ENCODE results near the gene PSMD10.

GRCh38 chrX:108091878-108092291 lies 543 bp upstream of the PSMD10 start:
- TF ChIP-seq CTCF (IDR thresholded peaks at IDR 0.05; ENCODE audit: insufficient read depth, low read length) (no peak), REST (IDR thresholded peaks at IDR 0.05; ENCODE audit: insufficient replicate concordance, low read depth) (no peak), POLR2AphosphoS5 (IDR thresholded peaks at IDR 0.05; ENCODE audit: low read depth) (no peak), SPI1 (IDR thresholded peaks at IDR 0.05; ENCODE audit: borderline replicate concordance, low read depth) (no peak), GABPA (IDR thresholded peaks at IDR 0.05; ENCODE audit: low read depth) (no peak)
